OCI-LY3 (cell line): ENCODE results near the gene PEPD.
"Not testable (repeated sequence)": the region's sequence is repeated elsewhere in the genome, so short reads cannot be mapped to it uniquely, and the experiment has no call there.

Source experiments
- H2AFZ ChIP-seq: fragments of 200-600, 300-600 bp; shearing (Covaris generic); 2 replicates; pipeline ENCODE4 v1.6.0; 2014; ENCODE audit warnings: antibody characterized with exemption, low read depth, low read length
- H3K27ac ChIP-seq: fragments of 200-600, 300-600 bp; sonication (generic); 2 replicates; pipeline ENCODE4 v1.5.1; 2014; ENCODE audit warnings: mild to moderate bottlenecking, low read length, moderate library complexity, mixed read lengths
- H3K27me3 ChIP-seq: fragments of 200-600, 300-600 bp; sonication (generic); 2 replicates; pipeline ENCODE4 v1.6.1; 2014; ENCODE audit warnings: low read depth, low read length, mixed read lengths
- H3K36me3 ChIP-seq: fragments of 200-600, 300-600 bp; sonication (generic); replicated peaks from 2 replicates; pipeline ENCODE3; 2014; ENCODE audit warnings: low read depth, low read length, mixed read lengths
- H3K4me1 ChIP-seq: fragments of 300-600, 200-600 bp; sonication (generic); 2 replicates; pipeline ENCODE4 v1.6.1; 2014; ENCODE audit warnings: low read length, mixed read lengths
- H3K4me2 ChIP-seq: fragments of 200-600, 300-600 bp; sonication (generic); 2 replicates; pipeline ENCODE4 v1.6.1; 2014; ENCODE audit warnings: low read length, mixed read lengths
- H3K4me3 ChIP-seq: fragments of 300-600, 200-600 bp; sonication (generic); 2 replicates; pipeline ENCODE4 v1.5.1; 2014; ENCODE audit warnings: antibody characterized with exemption, mild to moderate bottlenecking, low read length, moderate library complexity
- H3K79me2 ChIP-seq: fragments of 300-600, 200-600 bp; shearing (Covaris generic); 2 replicates; pipeline ENCODE4 v1.6.1; 2014; ENCODE audit warnings: mild to moderate bottlenecking, low read length, mixed read lengths
- H3K9ac ChIP-seq: fragments of 300-600, 200-600 bp; shearing (Covaris generic); 2 replicates; pipeline ENCODE4 v1.6.0; 2014; ENCODE audit warnings: mild to moderate bottlenecking, low read length, moderate library complexity
- H3K9me3 ChIP-seq: fragments of 200-600, 300-600 bp; shearing (Covaris generic); 2 replicates; pipeline ENCODE4 v1.6.1; 2014; ENCODE audit warnings: low read length, mixed read lengths; ENCODE audit not compliant: insufficient read depth
- H4K20me1 ChIP-seq: fragments of 200-600, 300-600 bp; sonication (generic); 2 replicates; pipeline ENCODE4 v1.6.1; 2016; ENCODE audit warnings: low read length, mixed read lengths; ENCODE audit not compliant: insufficient read depth
- EZH2phosphoT487 ChIP-seq: fragments of 200-600 bp; shearing (Covaris generic); IDR thresholded peaks from 2 replicates; pipeline ENCODE4 v1.6.1; 2018; ENCODE audit warnings: antibody characterized with exemption, mixed run types, low read depth
- TF ChIP-seq, protein P1 (sequence below): fragments of 200-600, 300-600 bp; sonication (generic); IDR thresholded peaks from 2 replicates; pipeline ENCODE4 v1.5.1; 2014; ENCODE audit warnings: antibody characterized with exemption, low read length, low read depth

Gene PEPD

DNA sequence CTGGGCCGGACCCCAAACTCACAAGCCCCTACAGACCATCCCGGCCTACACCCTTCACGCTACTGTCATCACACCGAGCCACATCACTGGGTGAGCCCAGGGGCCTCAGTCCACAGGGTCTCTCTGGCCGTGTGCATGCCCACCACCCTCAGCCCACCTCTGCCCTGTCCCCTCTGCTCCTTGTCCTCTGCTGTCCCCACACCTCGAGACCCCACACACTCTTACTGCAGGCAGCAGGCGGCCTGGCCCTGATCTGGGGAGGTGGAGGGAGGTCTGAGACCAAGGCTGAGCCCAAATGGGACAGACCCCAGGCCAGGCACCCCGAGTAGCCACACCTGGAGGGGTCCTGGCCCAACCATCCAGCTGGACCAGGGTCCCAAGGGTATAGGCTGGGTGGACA lies 35.2 kb downstream of the PEPD start:
- H3K27ac ChIP-seq = no peak overlapping the region
- H3K79me2 ChIP-seq = no peaks in the 10 kb centered on the region
- no peaks in the 10 kb centered on the region for H3K27me3 ChIP-seq
- H3K4me1 ChIP-seq = no peaks in the 10 kb centered on the region
- H3K36me3 ChIP-seq = no peaks in the 10 kb centered on the region
- TF ChIP-seq, protein P1, sequence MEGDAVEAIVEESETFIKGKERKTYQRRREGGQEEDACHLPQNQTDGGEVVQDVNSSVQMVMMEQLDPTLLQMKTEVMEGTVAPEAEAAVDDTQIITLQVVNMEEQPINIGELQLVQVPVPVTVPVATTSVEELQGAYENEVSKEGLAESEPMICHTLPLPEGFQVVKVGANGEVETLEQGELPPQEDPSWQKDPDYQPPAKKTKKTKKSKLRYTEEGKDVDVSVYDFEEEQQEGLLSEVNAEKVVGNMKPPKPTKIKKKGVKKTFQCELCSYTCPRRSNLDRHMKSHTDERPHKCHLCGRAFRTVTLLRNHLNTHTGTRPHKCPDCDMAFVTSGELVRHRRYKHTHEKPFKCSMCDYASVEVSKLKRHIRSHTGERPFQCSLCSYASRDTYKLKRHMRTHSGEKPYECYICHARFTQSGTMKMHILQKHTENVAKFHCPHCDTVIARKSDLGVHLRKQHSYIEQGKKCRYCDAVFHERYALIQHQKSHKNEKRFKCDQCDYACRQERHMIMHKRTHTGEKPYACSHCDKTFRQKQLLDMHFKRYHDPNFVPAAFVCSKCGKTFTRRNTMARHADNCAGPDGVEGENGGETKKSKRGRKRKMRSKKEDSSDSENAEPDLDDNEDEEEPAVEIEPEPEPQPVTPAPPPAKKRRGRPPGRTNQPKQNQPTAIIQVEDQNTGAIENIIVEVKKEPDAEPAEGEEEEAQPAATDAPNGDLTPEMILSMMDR = no peak
- TF ChIP-seq EZH2phosphoT487 = no peak
- H3K4me3 ChIP-seq = no peak overlapping the region
- no peak overlapping the region for H3K4me2 ChIP-seq
- no peak overlapping the region for H2AFZ ChIP-seq
- no peak overlapping the region for H3K9ac ChIP-seq
- H4K20me1 ChIP-seq = no peaks in the 10 kb centered on the region
- no peaks in the 10 kb centered on the region for H3K9me3 ChIP-seq

DNA sequence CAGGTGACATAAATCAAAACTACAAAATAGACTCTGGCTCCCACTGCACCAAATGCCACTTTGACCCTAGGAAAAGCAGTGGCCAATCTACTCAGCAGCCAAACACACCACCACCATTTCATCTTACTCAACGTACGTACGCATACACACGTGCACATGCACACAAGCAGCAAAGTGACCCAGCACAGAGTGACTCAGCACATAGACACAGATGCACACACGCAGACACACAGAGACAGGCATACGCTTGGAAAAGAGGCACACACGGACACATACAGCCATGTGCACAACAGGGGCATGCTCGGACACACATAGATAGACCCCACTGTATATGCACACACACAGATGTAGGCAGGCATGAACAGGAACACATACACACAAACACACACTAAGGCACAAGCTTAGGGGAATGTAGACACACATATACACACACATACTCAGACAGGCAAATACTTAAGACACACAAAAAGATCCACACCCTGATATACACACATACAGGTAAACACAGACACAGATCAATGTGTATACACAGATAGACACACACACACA lies 37.3 kb downstream of the PEPD start:
- TF ChIP-seq, protein P1 = no peak
- TF ChIP-seq EZH2phosphoT487 = no peak
- Histone ChIP-seq H3K79me2 (no peaks in the 10 kb centered on the region), H3K27me3 (no peaks in the 10 kb centered on the region), H3K4me2 (no peak overlapping the region), H4K20me1 (no peaks in the 10 kb centered on the region), H3K9me3 (no peaks in the 10 kb centered on the region), H2AFZ (no peak overlapping the region), H3K36me3 (no peaks in the 10 kb centered on the region), H3K4me3 (no peak overlapping the region), H3K27ac (no peak overlapping the region), H3K4me1 (no peaks in the 10 kb centered on the region), H3K9ac (no peak overlapping the region)

DNA sequence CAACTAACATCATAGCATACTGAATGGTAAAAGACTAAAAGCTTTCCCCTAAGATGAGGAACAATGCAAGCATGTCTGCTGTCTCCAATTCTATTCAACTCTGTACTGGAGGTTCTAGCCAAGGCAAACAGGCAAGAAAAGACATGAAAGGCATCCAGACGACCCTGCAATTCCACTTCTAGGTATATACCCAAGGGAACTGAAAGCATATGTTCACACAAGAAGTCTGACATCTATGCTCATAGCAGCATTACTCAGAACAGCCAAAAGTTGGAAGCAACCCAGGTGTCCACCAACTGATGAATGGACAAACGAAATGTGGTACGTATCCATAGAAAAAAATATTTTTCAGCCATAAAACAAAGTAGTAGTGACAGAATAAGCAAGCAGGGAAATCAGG lies 39.1 kb downstream of the PEPD start:
- H3K4me3 ChIP-seq = no peak overlapping the region

DNA sequence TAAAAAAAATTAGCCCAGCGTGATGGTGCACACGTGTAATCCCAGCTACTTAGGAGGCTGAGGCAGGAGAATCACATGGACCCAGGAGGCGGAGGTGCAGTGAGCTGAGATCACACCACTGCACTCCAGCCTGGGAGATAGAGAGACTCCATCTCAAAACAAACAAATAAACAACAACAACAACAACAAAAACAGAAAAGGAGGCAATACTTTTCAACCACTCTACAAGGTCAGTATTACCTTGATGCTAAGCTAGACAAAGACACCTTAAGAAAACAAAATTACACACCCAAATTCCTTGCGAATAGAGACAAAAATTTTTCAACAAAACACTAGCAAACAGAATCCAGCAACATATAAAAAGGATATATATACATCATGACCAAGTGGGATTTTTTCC lies 39.7 kb downstream of the PEPD start:
- Histone ChIP-seq H3K27me3 (no peaks in the 10 kb centered on the region), H3K4me3 (no peak overlapping the region), H3K27ac (no peak overlapping the region), H4K20me1 (no peaks in the 10 kb centered on the region), H2AFZ (no peak overlapping the region), H3K79me2 (no peaks in the 10 kb centered on the region), H3K9ac (no peak overlapping the region), H3K9me3 (no peaks in the 10 kb centered on the region), H3K4me2 (no peak overlapping the region), H3K36me3 (no peaks in the 10 kb centered on the region), H3K4me1 (no peaks in the 10 kb centered on the region)
- TF ChIP-seq, protein P1 = no peak
- TF ChIP-seq EZH2phosphoT487 = no peak

More for the DNA sequence above, 39.1 kb downstream of the PEPD start:
- H2AFZ ChIP-seq = no peak overlapping the region
- H3K27ac ChIP-seq = no peak overlapping the region
- H3K79me2 ChIP-seq = no peaks in the 10 kb centered on the region
- H3K27me3 ChIP-seq = no peaks in the 10 kb centered on the region
- H4K20me1 ChIP-seq = no peaks in the 10 kb centered on the region
- H3K36me3 ChIP-seq = no peaks in the 10 kb centered on the region
- TF ChIP-seq, protein P1 = no peak
- no peak for TF ChIP-seq EZH2phosphoT487
- H3K4me1 ChIP-seq = no peaks in the 10 kb centered on the region
- no peak overlapping the region for H3K4me2 ChIP-seq
- no peak overlapping the region for H3K9ac ChIP-seq
- no peaks in the 10 kb centered on the region for H3K9me3 ChIP-seq

DNA sequence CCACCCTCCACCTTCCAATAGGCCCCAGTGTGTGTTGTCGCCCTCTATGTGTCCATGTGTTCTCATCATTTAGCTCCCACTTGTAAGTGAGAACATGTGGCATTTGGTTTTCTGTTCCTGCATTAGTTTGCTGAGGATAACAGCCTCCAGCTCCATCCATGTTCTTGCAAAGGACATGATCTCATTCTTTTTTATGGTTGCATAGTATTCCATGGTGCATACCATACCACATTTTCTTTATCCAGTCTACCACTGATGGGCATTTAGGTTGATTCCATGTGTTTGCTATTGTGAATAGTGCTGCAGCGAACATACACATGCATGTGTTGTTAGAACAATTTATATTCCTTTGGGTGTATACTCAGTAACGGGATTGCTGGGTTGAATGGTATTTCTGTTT lies 42.0 kb downstream of the PEPD start:
- not testable (repeated sequence) for H3K79me2 ChIP-seq, H4K20me1 ChIP-seq, H3K9ac ChIP-seq, H3K9me3 ChIP-seq, H2AFZ ChIP-seq, H3K27me3 ChIP-seq, H3K4me1 ChIP-seq, H3K27ac ChIP-seq, H3K4me3 ChIP-seq, H3K36me3 ChIP-seq, H3K4me2 ChIP-seq
